ENCODE measurements around the gene CFAP251.
"Not testable (repeated sequence)": the region's sequence is repeated elsewhere in the genome, so short reads cannot be mapped to it uniquely, and the experiment has no call there.

- not testable (repeated sequence) for TF ChIP-seq CTCF (CRISPR knock-in tag; IDR thresholded peaks at IDR 0.05); SIN3A (IDR thresholded peaks at IDR 0.05; ENCODE audit: borderline replicate concordance, low read depth, low read length)
Measured at GRCh38 chr12:121929545-121929944, 11.2 kb downstream of the CFAP251 start.
